Skeletal muscle tissue (tissue), 4 donors: ENCODE measurements around the gene PYCR2. TPM values are rescaled to one million over a fixed set of nuclear protein-coding genes. Genes with fewer than 3 reads are reported as not detected.

ENCODE experiments used
- H3K27ac ChIP-seq: one replicate; pipeline ENCODE4 v1.7.0; 2013; ENCODE audit warnings: mild to moderate bottlenecking, low read depth, low read length, inconsistent platforms
- H3K27me3 ChIP-seq, 3 donors: one replicate each; pipeline ENCODE4 v1.7.0; 2013; ENCODE audit warnings: low read length in 3 of 3; ENCODE audit not compliant: control insufficient read depth in 3 of 3, insufficient read depth in 3 of 3
- H3K36me3 ChIP-seq, 3 donors: one replicate each; pipeline ENCODE4 v1.7.0; 2013; ENCODE audit warnings: low read length in 3 of 3; ENCODE audit not compliant: control insufficient read depth in 3 of 3, insufficient read depth in 3 of 3
- H3K4me1 ChIP-seq, 3 donors: one replicate each; pipeline ENCODE4 v1.7.0; 2013; ENCODE audit warnings: low read length in 3 of 3, mild to moderate bottlenecking in 3 of 3; ENCODE audit not compliant: control insufficient read depth in 3 of 3, insufficient read depth in 3 of 3
- H3K4me3 ChIP-seq, 3 donors: one replicate each; pipeline ENCODE4 v1.7.0; 2013; ENCODE audit warnings: low read length in 3 of 3
- H3K9ac ChIP-seq, 3 donors: one replicate each; pipeline ENCODE4 v1.7.0; 2013; ENCODE audit warnings: low read length in 3 of 3, mild to moderate bottlenecking in 3 of 3, moderate library complexity in 2 of 3, low read depth in 1 of 3
- H3K9me3 ChIP-seq, 3 donors: one replicate each; pipeline ENCODE4 v1.7.0; 2013; ENCODE audit warnings: low read length in 3 of 3; ENCODE audit not compliant: control insufficient read depth in 3 of 3
- total RNA-seq: library from RNA; depleted of rRNA; stranded (reverse); fragments of >200 nt; gene quantifications from one replicate; pipeline ENCODE4 v1.2.3, GENCODE V29; 2014
- donor health status: Osteomylitis.

PYCR2 gene
- total RNA-seq, 1 donor from 2014 or later: 17.7 TPM

GRCh38 chr1:225921734-225922709, 2.0 kb downstream of the PYCR2 start:
- H3K4me3 ChIP-seq: peak overlapping the region in 1 of 3 donors; percentile 41
- no peak overlapping the region for H3K27ac ChIP-seq
- H3K9me3 ChIP-seq: no peaks in the 10 kb centered on the region
- peaks cover 25 to 38% (median 36%) of the 10 kb centered on the region in 3 donors for H3K36me3 ChIP-seq
- peak overlapping the region in 1 of 3 donors; percentile 10 for H3K9ac ChIP-seq
- H3K27me3 ChIP-seq: no peaks in the 10 kb centered on the region
- peaks cover 16 to 44% (median 19%) of the 10 kb centered on the region in 3 donors for H3K4me1 ChIP-seq

DNA sequence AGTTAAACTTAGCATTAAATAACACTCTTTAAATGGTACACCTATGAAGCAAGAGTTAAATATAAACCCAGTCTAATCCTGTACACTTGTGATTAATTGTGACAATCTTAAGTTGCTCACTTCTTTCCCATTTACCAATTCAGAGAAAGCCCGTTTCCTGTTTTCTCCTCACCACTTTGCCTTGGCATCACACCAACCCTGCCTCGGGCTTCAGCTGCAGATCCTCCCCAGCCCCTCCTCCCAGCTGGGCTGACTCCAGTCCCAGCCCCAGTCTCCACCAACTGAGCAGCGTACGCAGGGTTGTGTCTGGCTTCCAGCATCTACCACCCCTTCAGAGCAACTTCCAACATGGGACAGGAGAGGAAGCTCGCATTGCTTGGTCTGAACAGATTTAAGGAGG, 4.1 kb downstream of the PYCR2 start:
- Histone ChIP-seq H3K9ac (peak overlapping the region in 1 of 3 donors; percentile 41), H3K36me3 (peaks cover 32 to 53% (median 42%) of the 10 kb centered on the region in 3 donors), H3K27me3 (no peaks in the 10 kb centered on the region), H3K4me3 (no peak overlapping the region), H3K27ac (no peak overlapping the region), H3K9me3 (no peaks in the 10 kb centered on the region), H3K4me1 (peaks cover 19 to 44% (median 20%) of the 10 kb centered on the region in 3 donors)

DNA sequence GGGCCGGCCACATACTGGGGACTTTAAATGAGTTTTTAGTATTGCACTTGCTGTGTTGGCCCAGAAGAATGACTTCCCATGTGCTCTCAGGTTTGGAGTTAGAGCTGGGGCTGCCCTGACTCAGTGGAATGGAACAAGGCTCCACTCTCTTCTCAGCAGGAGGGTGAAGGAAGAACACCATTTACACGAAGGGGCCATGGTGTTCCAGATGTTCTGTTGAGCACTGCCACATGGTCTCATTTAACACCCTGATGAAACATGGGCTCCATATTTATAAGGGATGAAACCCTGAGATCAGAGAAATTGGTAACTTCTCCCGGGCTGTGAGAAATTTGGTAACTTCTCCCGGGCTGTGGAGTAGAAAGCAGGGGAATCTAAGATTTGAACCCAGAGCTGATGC, 5.8 kb downstream of the PYCR2 start:
- peaks cover 15 to 32% (median 16%) of the 10 kb centered on the region in 3 donors for H3K4me1 ChIP-seq
- H3K9ac ChIP-seq: no peak overlapping the region
- peaks cover 32 to 57% (median 49%) of the 10 kb centered on the region in 3 donors for H3K36me3 ChIP-seq
- no peaks in the 10 kb centered on the region for H3K9me3 ChIP-seq
- H3K27ac ChIP-seq: no peak overlapping the region
- no peaks in the 10 kb centered on the region for H3K27me3 ChIP-seq
- H3K4me3 ChIP-seq: no peak overlapping the region

DNA sequence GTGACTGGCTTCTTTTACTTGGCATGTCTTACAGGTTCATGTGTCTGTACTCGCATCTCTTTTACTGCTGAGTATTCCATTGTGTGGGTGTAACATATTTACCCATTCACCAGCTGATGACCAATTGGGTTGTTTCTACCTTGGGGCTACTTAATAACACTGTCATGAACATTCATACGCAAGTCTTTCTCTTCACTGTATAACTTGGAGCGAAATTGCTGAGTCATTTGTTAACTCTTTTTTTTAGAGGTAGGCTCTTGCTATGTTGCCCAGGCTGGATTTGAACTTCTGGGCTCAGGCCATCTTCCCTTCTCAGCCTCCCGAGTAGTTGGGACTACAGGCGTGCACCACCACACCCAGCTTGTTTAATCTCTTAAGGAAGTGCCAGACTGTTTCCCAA, 6.5 kb downstream of the PYCR2 start:
- Histone ChIP-seq H3K4me1 (peaks cover 8 to 25% (median 12%) of the 10 kb centered on the region in 3 donors), H3K36me3 (peaks cover 30 to 57% (median 52%) of the 10 kb centered on the region in 3 donors), H3K27ac (no peak overlapping the region)

DNA sequence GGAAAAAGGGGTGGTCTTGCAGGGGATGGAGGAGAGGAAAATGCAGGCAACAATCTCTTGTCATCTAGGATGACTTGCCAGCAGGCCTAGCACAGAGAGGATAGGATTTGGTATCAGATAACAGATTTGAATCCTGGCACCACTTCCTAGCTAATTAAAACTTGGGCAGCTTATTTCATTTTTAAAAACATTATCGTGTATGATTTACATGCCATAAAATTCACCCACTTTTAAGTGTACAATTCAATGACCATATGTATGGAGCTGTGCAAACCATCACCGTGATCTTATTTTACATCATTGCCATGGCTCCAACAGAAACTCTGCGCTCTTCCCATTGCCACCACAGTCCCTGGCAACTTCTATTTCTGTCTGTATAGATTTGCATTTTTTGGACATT, 6.9 kb downstream of the PYCR2 start:
- Histone ChIP-seq H3K4me1 (peaks cover 8 to 20% (median 8%) of the 10 kb centered on the region in 3 donors), H3K9me3 (no peaks in the 10 kb centered on the region), H3K9ac (no peak overlapping the region), H3K4me3 (no peak overlapping the region), H3K27me3 (no peaks in the 10 kb centered on the region), H3K36me3 (peaks cover 27 to 54% (median 49%) of the 10 kb centered on the region in 3 donors), H3K27ac (no peak overlapping the region)

More for the DNA sequence above, 6.5 kb downstream of the PYCR2 start:
- no peak overlapping the region for H3K4me3 ChIP-seq
- H3K27me3 ChIP-seq: no peaks in the 10 kb centered on the region
- no peak overlapping the region for H3K9ac ChIP-seq
- no peaks in the 10 kb centered on the region for H3K9me3 ChIP-seq

DNA sequence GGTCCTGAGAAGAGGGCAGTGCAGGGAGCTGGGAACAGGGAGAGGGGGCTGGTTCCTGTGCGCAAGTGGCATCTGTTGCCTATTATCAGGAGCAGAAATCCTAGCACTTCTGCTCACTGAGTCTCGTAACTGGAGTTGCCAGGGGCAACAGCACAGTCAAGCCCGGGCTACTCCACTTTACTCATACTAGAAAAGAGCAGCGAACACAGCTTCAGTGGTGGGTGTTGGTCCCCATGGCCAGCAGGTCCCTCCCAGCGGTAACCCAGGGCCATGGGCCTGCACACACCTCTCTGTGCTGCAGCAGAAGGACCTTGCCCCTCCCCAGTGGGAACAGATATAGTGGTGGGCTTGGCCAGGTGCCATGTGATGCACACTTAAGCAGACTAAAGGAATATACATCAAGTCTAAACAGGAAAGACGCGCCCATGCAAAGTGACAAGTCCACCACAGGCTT, 8.5 kb downstream of the PYCR2 start:
- no peak overlapping the region for H3K27ac ChIP-seq
- H3K4me1 ChIP-seq: peaks cover 6 to 8% (median 7%) of the 10 kb centered on the region in 3 donors
- no peaks in the 10 kb centered on the region for H3K27me3 ChIP-seq
- no peak overlapping the region for H3K4me3 ChIP-seq
- no peaks in the 10 kb centered on the region for H3K9me3 ChIP-seq
- no peak overlapping the region for H3K9ac ChIP-seq
- H3K36me3 ChIP-seq: peaks cover 15 to 39% (median 33%) of the 10 kb centered on the region in 3 donors

- H3K9me3 ChIP-seq: no peaks in the 10 kb centered on the region
Observed at GRCh38 chr1:225914947-225915346, 9.1 kb downstream of the PYCR2 start.

GRCh38 chr1:225914391-225914790, 9.7 kb downstream of the PYCR2 start:
- H3K9me3 ChIP-seq: no peaks in the 10 kb centered on the region
- no peak overlapping the region for H3K27ac ChIP-seq
- H3K4me1 ChIP-seq: peaks cover under 1 to 6% (median under 1%) of the 10 kb centered on the region in 3 donors
- H3K9ac ChIP-seq: no peak overlapping the region
- no peak overlapping the region for H3K4me3 ChIP-seq
- peaks cover 15 to 35% (median 27%) of the 10 kb centered on the region in 3 donors for H3K36me3 ChIP-seq
- no peaks in the 10 kb centered on the region for H3K27me3 ChIP-seq

More at GRCh38 chr1:225914947-225915346, 9.1 kb downstream of the PYCR2 start:
- Histone ChIP-seq H3K4me3 (no peak overlapping the region), H3K27me3 (no peaks in the 10 kb centered on the region), H3K27ac (no peak overlapping the region), H3K4me1 (peaks cover 5 to 6% (median 6%) of the 10 kb centered on the region in 3 donors), H3K36me3 (peaks cover 15 to 36% (median 30%) of the 10 kb centered on the region in 3 donors), H3K9ac (no peak overlapping the region)

DNA sequence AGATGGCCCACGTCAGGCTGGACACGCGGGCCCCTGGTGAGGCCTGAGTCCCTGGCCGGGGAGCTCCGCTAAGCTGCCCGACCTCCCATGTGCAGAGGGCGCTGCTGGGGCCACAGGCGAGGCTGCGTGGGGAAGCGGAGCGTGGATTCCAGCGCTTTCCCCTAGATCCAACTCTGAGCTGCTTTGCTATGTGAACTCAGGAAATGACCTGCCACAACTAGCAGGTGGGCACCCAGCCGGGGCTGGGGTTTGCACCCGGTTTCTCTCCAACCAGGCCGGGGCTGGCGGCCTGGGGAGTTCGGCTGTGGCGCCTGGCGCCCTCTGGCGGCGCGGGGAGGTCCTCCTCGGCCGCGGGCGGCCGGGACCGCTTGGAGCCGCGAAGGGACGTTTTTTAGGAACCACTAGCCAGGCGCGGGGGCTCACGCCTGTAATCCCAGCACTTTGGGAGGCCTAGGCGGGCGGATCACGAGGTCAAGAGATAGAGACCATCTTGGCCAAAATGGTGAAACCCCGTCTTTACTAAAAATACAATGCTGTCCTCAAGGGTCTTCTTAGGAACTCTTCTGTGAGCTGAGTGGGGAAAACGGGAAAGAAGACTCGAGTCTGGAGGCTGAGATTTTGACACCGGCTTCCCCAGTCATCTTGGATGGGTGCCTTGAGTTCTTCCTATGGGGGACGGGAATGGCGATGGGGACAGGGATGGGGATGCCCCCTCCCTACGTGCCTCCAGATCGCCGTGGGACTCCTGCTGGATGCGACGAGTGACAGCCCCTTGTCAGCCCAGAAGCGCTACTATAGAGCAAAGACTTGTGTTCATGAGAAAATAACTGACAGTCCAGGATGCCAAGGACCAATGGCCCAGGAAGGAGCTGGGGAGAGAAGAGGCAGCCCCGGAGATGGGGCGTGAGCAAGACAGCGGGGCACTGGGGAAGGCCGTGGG, 12.6 kb downstream of the PYCR2 start:
- Histone ChIP-seq H3K9ac (peak overlapping the region; percentile 10 to 50 (median 20)), H3K27ac (no peak overlapping the region), H3K4me3 (peak overlapping the region in 1 of 3 donors; percentile 30), H3K4me1 (no peaks in the 10 kb centered on the region), H3K36me3 (peaks cover 4 to 16% (median 14%) of the 10 kb centered on the region in 3 donors), H3K9me3 (no peaks in the 10 kb centered on the region), H3K27me3 (no peaks in the 10 kb centered on the region)
